ENCODE measurements around the gene ASGR2. TPM values are rescaled to one million over a fixed set of nuclear protein-coding genes. Genes with fewer than 3 reads are reported as not detected.

The ASGR2 gene
- total and polyA plus RNA-seq, 2 of the 13 experiments (the other 11 are each of a cell fraction or from before 2014, with no cell fraction given), result 320 to 754 TPM

DNA sequence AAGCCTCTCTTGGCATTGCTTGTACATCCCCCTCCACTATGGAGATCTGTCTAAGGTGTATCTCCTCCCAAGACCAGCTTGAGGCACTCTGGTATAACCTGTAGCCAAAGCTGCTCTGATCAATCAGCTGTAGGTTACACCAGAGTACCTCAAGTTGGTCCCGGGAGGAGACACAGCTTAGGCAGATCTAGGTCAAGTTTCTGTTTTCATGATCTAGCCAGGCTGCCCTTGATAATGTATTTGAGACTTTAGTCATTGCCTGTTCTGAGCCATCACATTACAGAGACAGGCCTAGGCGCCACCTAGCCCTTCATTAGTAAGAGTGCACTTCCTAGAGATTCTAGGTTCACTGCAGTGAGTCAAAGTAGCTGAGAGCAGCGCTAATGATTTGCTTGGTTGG lies 33.1 kb upstream of the ASGR2 start:
- WGBS (ENCODE audit: low lambda C conversion rate), result 14% methylated on average over 2 of the region's 3 CpGs
- Histone ChIP-seq H3K27ac (ENCODE audit: extremely low read length, insufficient read depth, low read length) (no peak overlapping the region), H3K36me3 (replicated peaks in 1 of 2; ENCODE audit: control insufficient read depth in 1 of 2, insufficient read depth in 2 of 2, low read length in 2 of 2) (no peaks in the 10 kb centered on the region), H3K4me3 (replicated peaks in 1 of 3; ENCODE audit: insufficient read depth in 1 of 3, low read depth in 2 of 3, low read length in 3 of 3) (no peak overlapping the region), H3K4me1 (ENCODE audit: insufficient read depth, low read length) (peaks cover 30% of the 10 kb centered on the region), H4K20me1 (ENCODE audit: insufficient read depth, low read length) (no peaks in the 10 kb centered on the region), H3K4me2 (ENCODE audit: low read depth, low read length) (no peak overlapping the region), H3K79me2 (ENCODE audit: insufficient read depth, low read length) (no peaks in the 10 kb centered on the region), H3K9me3 (ENCODE audit: low read length) (no peaks in the 10 kb centered on the region), H2AFZ (ENCODE audit: low read length) (no peak overlapping the region), H3K27me3 (ENCODE audit: control insufficient read depth in 1 of 2, insufficient read depth in 2 of 2, low read length in 2 of 2) (no peaks in the 10 kb centered on the region; a peak in 1 of 5 replicates), H3K9ac (ENCODE audit: insufficient read depth, low read depth, low read length) (no peak overlapping the region)
- intact Hi-C loops (cut with micrococcal nuclease; ENCODE audit: unreplicated experiment) (no loop called here), in situ Hi-C loops (cut with HindIII; ENCODE audit: extremely low pct_ligation_motif_present, low pct_unique_long_range_greater_than_20kb) (no loop called here)
- ATAC-seq (peak; percentile 97), FAIRE-seq (peak; percentile 81), DNase-seq (ENCODE audit: low spot score) (peak; percentile 52)
- POLR2A ChIA-PET, result interaction anchor here (0.5 to 1.2 kb wide), 4 partner anchors 9 to 96 kb away, joined by 3 to 5 read pairs (median 3); no protein-coding TSS in a partner anchor
- no TSS peak for BruUV-seq (replicated peaks)
- CTCF ChIA-PET (ENCODE audit: low intra/inter-chr PET ratio, low total read pairs), result no interaction called here
- TF ChIP-seq ZBTB7A (CRISPR knock-in tag; IDR thresholded peaks at IDR 0.05) (no peak), ZNF570 (CRISPR knock-in tag; IDR thresholded peaks at IDR 0.05; ENCODE audit: borderline replicate concordance) (no peak), HDAC1 (CRISPR knock-in tag; IDR thresholded peaks at IDR 0.05) (no peak), ZNF335 (CRISPR knock-in tag; IDR thresholded peaks at IDR 0.05) (no peak), HOXA7 (CRISPR knock-in tag; IDR thresholded peaks at IDR 0.05) (no peak), CBX2 (IDR thresholded peaks at IDR 0.05; ENCODE audit: low read depth, low read length) (no peak), CBX2 (CRISPR knock-in tag; IDR thresholded peaks at IDR 0.05; ENCODE audit: low read depth) (no peak), SMARCE1 (IDR thresholded peaks at IDR 0.05; ENCODE audit: borderline replicate concordance) (no peak), SMAD3 (CRISPR knock-in tag; IDR thresholded peaks at IDR 0.05) (no peak), ZFP62 (CRISPR knock-in tag; IDR thresholded peaks at IDR 0.05) (no peak), CREBL2 (CRISPR knock-in tag; IDR thresholded peaks at IDR 0.05; ENCODE audit: borderline replicate concordance) (no peak), ZBED4 (CRISPR knock-in tag; IDR thresholded peaks at IDR 0.05; ENCODE audit: borderline replicate concordance) (no peak), FOSL2 (CRISPR knock-in tag; IDR thresholded peaks at IDR 0.05) (0 out of 2 replicates have a peak, but pooled peaks have one; percentile 13), RARA (CRISPR knock-in tag; IDR thresholded peaks at IDR 0.05) (peak; percentile 46), SOX6 (IDR thresholded peaks at IDR 0.05) (no peak), SOX6 (CRISPR knock-in tag; IDR thresholded peaks at IDR 0.05) (no peak), MIXL1 (CRISPR knock-in tag; IDR thresholded peaks at IDR 0.05) (peak; percentile 63; the same call in 1 of the 2 replicates), MYC (CRISPR knock-in tag; IDR thresholded peaks at IDR 0.05; ENCODE audit: borderline replicate concordance) (no peak), ZFX (CRISPR knock-in tag; IDR thresholded peaks at IDR 0.05; ENCODE audit: low read depth) (0 out of 2 replicates have a peak, but pooled peaks have one; percentile 20), ZNF12 (CRISPR knock-in tag; IDR thresholded peaks at IDR 0.05) (no peak), PHF20 (CRISPR knock-in tag; IDR thresholded peaks at IDR 0.05) (no peak), REPIN1 (CRISPR knock-in tag; IDR thresholded peaks at IDR 0.05; ENCODE audit: borderline replicate concordance, low read depth) (no peak), DDIT3 (CRISPR knock-in tag; IDR thresholded peaks at IDR 0.05) (no peak), TBL1XR1 (IDR thresholded peaks at IDR 0.05; ENCODE audit: borderline replicate concordance, low read length, partially characterized antibody) (peak; percentile 83)
